Measurements from ENCODE around the gene ARMH4. TPM values are rescaled to one million over a fixed set of nuclear protein-coding genes. Genes with fewer than 3 reads are reported as not detected.

The ARMH4 gene
- polyA plus RNA-seq, 3 donors: 0.07 TPM; not detected in 2

GRCh38 chr14:58149196-58149595, 2.8 kb downstream of the ARMH4 start:
- intact Hi-C loops (cut with micrococcal nuclease): no loop called here
- H3K27ac Mint-ChIP-seq: no peak overlapping the region
- no peak overlapping the region for H3K9ac ChIP-seq (ENCODE audit: insufficient read depth, low read length, poor library complexity, severe bottlenecking)
- DNase-seq: no peak
- no CpG with 5 or more reads among the region's 1 CpG for WGBS (ENCODE audit: insufficient coverage)
- peaks cover 16% of the 10 kb centered on the region for H3K4me1 Mint-ChIP-seq
- H3K9me3 ChIP-seq (replicated peaks in 1 of 2; ENCODE audit: control insufficient read depth in 1 of 2, insufficient read depth in 1 of 2, low read length in 2 of 2): peaks cover 0 to 6% of the 10 kb centered on the region in 2 donors
- no peak overlapping the region for H3K27ac ChIP-seq (ENCODE audit: low read depth in 1 of 2, low read length in 2 of 2)
- no peak for TF ChIP-seq CTCF (IDR thresholded peaks at IDR 0.05)
- H3K9me3 Mint-ChIP-seq: peaks cover 0 to 4% (median 0%) of the 10 kb centered on the region in 7 donors
- no peaks in the 10 kb centered on the region for H4K20me1 ChIP-seq (ENCODE audit: insufficient read depth, low read length)
- H3K36me3 ChIP-seq (replicated peaks in 1 of 2; ENCODE audit: control insufficient read depth in 1 of 2, insufficient read depth in 2 of 2, low read length in 2 of 2): no peaks in the 10 kb centered on the region
- H3K4me3 Mint-ChIP-seq: no peak overlapping the region
- H3K4me2 ChIP-seq (replicated peaks; ENCODE audit: extremely low read depth, low read length, poor library complexity, severe bottlenecking): no peak overlapping the region
- H3K27me3 ChIP-seq (ENCODE audit: control insufficient read depth in 2 of 2, insufficient read depth in 2 of 2, low read length in 2 of 2): peaks cover 36 to 53% of the 10 kb centered on the region in 2 donors
- H3K4me1 ChIP-seq (ENCODE audit: control insufficient read depth in 1 of 2, insufficient read depth in 2 of 2, low read length in 2 of 2): peaks cover 13 to 18% of the 10 kb centered on the region in 2 donors
- H3K27me3 Mint-ChIP-seq (ENCODE audit: low read depth in 3 of 3): peaks cover 39 to 56% (median 45%) of the 10 kb centered on the region in 3 donors
- no peak overlapping the region for H2AFZ ChIP-seq (ENCODE audit: insufficient read depth, low read depth, low read length, poor library complexity, severe bottlenecking)
- no peaks in the 10 kb centered on the region for H3K36me3 Mint-ChIP-seq
- no peaks in the 10 kb centered on the region for H3K79me2 ChIP-seq (ENCODE audit: insufficient read depth, low read length)
- H3K4me3 ChIP-seq (replicated peaks in 1 of 3; ENCODE audit: low read depth in 2 of 3, low read length in 3 of 3): no peak overlapping the region

DNA sequence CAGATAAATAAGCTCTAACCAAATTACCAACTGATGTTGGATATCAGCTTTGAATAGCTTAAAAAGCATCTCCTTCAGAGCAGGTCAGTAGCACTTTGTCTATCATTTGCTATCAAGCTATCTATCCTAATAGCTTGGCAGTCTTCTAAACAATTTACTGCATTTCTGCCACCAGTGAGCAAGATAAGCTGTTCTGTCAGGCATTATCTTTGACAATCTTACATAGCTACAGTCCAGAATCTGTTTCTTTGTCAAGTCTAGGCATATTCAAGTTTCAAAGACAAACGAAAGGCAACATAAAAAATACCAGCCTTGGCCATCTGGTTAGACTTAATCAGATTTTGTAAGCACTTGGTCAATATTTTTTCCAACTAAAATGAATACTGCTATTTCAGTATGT, 5.6 kb downstream of the ARMH4 start:
- intact Hi-C loops (cut with micrococcal nuclease): no loop called here
- peaks cover 30 to 39% (median 35%) of the 10 kb centered on the region in 3 donors for H3K27me3 Mint-ChIP-seq (ENCODE audit: low read depth in 3 of 3)
- DNase-seq: no peak

More for the DNA sequence above, 5.6 kb downstream of the ARMH4 start:
- H3K36me3 ChIP-seq (replicated peaks in 1 of 2; ENCODE audit: control insufficient read depth in 1 of 2, insufficient read depth in 2 of 2, low read length in 2 of 2): no peaks in the 10 kb centered on the region
- Mint-ChIP-seq H3K4me3 (no peak overlapping the region), H3K9me3 (peaks cover 0 to 2% (median 0%) of the 10 kb centered on the region in 7 donors), H3K4me1 (peaks cover 5% of the 10 kb centered on the region), H3K27ac (no peak overlapping the region), H3K36me3 (no peaks in the 10 kb centered on the region)
- H3K27ac ChIP-seq (ENCODE audit: low read depth in 1 of 2, low read length in 2 of 2): no peak overlapping the region
- H3K9me3 ChIP-seq (replicated peaks in 1 of 2; ENCODE audit: control insufficient read depth in 1 of 2, insufficient read depth in 1 of 2, low read length in 2 of 2): peaks cover 0 to 3% of the 10 kb centered on the region in 2 donors
- no peak for TF ChIP-seq CTCF (IDR thresholded peaks at IDR 0.05)
- peaks cover 28 to 32% of the 10 kb centered on the region in 2 donors for H3K27me3 ChIP-seq (ENCODE audit: control insufficient read depth in 2 of 2, insufficient read depth in 2 of 2, low read length in 2 of 2)
- H3K79me2 ChIP-seq (ENCODE audit: insufficient read depth, low read length): no peaks in the 10 kb centered on the region
- H2AFZ ChIP-seq (ENCODE audit: insufficient read depth, low read depth, low read length, poor library complexity, severe bottlenecking): no peak overlapping the region
- no peak overlapping the region for H3K4me2 ChIP-seq (replicated peaks; ENCODE audit: extremely low read depth, low read length, poor library complexity, severe bottlenecking)
- peaks cover 3 to 5% of the 10 kb centered on the region in 2 donors for H3K4me1 ChIP-seq (ENCODE audit: control insufficient read depth in 1 of 2, insufficient read depth in 2 of 2, low read length in 2 of 2)
- WGBS (ENCODE audit: insufficient coverage): no CpG with 5 or more reads among the region's 1 CpG
- no peaks in the 10 kb centered on the region for H4K20me1 ChIP-seq (ENCODE audit: insufficient read depth, low read length)
- H3K4me3 ChIP-seq (replicated peaks in 1 of 3; ENCODE audit: low read depth in 2 of 3, low read length in 3 of 3): no peak overlapping the region
- no peak overlapping the region for H3K9ac ChIP-seq (ENCODE audit: insufficient read depth, low read length, poor library complexity, severe bottlenecking)

All from CD14-positive monocyte (primary cell).